Measurements from ENCODE around the gene FBXL3.

DNA sequence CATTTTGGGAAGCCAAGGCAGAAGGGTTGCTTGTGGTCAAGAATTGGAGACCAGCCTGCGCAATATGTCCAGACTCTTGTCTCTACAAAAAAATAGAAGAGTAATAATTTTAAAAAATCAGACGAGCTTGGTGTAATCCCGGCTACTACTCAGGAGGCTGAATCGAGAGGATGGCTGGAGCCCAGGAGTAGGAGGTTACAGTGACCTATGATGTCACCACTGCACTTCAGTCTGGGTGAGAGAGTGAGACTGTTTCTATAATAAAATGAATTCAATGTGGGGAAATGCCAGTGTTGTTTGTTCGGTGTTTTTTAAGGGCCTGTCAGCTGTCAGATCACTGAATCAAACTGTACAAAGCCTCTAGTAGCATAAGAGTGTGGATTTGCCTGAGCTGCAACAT lies 1.2 kb upstream of the FBXL3 start:
- TF ChIP-seq, protein P1, sequence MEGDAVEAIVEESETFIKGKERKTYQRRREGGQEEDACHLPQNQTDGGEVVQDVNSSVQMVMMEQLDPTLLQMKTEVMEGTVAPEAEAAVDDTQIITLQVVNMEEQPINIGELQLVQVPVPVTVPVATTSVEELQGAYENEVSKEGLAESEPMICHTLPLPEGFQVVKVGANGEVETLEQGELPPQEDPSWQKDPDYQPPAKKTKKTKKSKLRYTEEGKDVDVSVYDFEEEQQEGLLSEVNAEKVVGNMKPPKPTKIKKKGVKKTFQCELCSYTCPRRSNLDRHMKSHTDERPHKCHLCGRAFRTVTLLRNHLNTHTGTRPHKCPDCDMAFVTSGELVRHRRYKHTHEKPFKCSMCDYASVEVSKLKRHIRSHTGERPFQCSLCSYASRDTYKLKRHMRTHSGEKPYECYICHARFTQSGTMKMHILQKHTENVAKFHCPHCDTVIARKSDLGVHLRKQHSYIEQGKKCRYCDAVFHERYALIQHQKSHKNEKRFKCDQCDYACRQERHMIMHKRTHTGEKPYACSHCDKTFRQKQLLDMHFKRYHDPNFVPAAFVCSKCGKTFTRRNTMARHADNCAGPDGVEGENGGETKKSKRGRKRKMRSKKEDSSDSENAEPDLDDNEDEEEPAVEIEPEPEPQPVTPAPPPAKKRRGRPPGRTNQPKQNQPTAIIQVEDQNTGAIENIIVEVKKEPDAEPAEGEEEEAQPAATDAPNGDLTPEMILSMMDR (IDR thresholded peaks at IDR 0.05): no peak
- TF ChIP-seq POLR2A (IDR thresholded peaks at IDR 0.05): no peak

All from thyroid gland (tissue), 4 donors.